Activated CD8-positive, alpha-beta memory T cell treated with anti-CD3 and anti-CD28 coated beads, Interleukin-2, amount 10 ng/mL, durations not matched to agents 7 days and 5 days (primary cell): Measurements from ENCODE around the gene PFKP. TPM values are rescaled to one million over a fixed set of nuclear protein-coding genes. Genes with fewer than 3 reads are reported as not detected.

Experiments used
- ATAC-seq: fragments of 150-1000 bp; cut with Tn5 transposase; one replicate; pipeline ENCODE4 v1.10.0; 2021; ENCODE audit warnings: moderate library complexity
- CTCF ChIA-PET: fragments of 350-600 bp; sonication (Branson Sonifier 250); formaldehyde crosslinking; loops from one replicate; lab custom pipeline; 2021; ENCODE audit warnings: antibody characterized with exemption; lab: Charles Lee
- DNase-seq: peaks from one replicate; pipeline ENCODE4 v3.0.0-alpha.2; 2020
- H3K27ac Mint-ChIP-seq: one replicate; pipeline ENCODE4 v1.8.0; 2021; ENCODE audit warnings: mild to moderate bottlenecking, mixed read lengths
- H3K27me3 Mint-ChIP-seq: one replicate; pipeline ENCODE4 v1.8.0; 2021; ENCODE audit warnings: mixed read lengths
- H3K36me3 Mint-ChIP-seq: one replicate; pipeline ENCODE4 v1.8.0; 2021; ENCODE audit warnings: mild to moderate bottlenecking, mixed read lengths
- H3K4me1 Mint-ChIP-seq: one replicate; pipeline ENCODE4 v1.8.0; 2021; ENCODE audit warnings: mixed read lengths
- H3K4me3 Mint-ChIP-seq: one replicate; pipeline ENCODE4 v1.8.0; 2021; ENCODE audit warnings: mild to moderate bottlenecking, moderate library complexity, mixed read lengths
- H3K9me3 Mint-ChIP-seq: one replicate; pipeline ENCODE4 v1.8.0; 2022; ENCODE audit warnings: low read depth, mixed read lengths
- total RNA-seq, 2 experiments: library from RNA; stranded (reverse); gene quantifications; one replicate each; pipeline ENCODE4 v1.2.3, GENCODE V29; 2021

The PFKP gene
- total RNA-seq, 2 experiments from 2014 or later: 230 to 262 TPM

DNA sequence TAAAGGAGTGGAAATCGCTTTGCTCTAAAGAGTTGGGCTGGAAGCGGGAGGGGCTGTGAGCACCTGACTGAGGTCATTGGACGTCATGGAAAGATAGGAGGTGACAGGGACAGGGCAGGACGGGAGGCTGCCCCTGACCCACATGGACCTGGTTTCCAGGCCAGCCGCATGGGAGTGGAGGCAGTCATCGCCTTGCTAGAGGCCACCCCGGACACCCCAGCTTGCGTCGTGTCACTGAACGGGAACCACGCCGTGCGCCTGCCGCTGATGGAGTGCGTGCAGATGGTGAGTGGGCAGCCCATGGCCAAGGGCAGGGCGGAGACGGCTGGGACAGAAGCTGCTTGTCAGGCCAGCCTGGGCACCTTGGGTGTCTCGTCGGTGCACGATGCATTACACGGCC lies 41.8 kb downstream of the PFKP start:
- CTCF ChIA-PET: no interaction called here
- Mint-ChIP-seq H3K4me3 (no peak overlapping the region), H3K27me3 (no peaks in the 10 kb centered on the region), H3K9me3 (no peaks in the 10 kb centered on the region), H3K36me3 (peaks cover 64% of the 10 kb centered on the region), H3K27ac (no peak overlapping the region), H3K4me1 (peaks cover 4% of the 10 kb centered on the region)
- ATAC-seq: no peak
- DNase-seq: no peak

DNA sequence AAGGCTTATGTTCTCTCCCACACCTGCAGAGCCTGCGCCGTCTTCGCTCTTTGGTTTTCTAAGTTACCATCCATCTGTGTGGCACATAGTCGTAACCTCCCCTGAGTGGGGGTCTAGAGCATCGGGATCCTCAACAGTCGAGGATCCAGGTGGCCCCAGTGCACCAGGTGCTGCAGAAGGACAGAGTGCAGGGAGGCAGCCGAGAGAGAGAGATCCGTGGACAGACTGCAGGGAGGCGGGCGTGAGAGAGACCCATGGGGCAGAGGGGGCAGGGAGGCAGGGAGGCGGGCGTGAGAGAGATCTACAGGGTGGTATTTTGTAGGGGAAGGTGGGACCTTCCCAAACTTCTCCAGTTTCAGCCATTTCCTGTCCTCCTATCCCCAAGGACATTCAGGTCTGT lies 42.3 kb downstream of the PFKP start:
- peaks cover 63% of the 10 kb centered on the region for H3K36me3 Mint-ChIP-seq
- H3K4me1 Mint-ChIP-seq: peaks cover 4% of the 10 kb centered on the region
- DNase-seq (no peak), ATAC-seq (no peak)
- H3K27ac Mint-ChIP-seq: no peak overlapping the region
- H3K4me3 Mint-ChIP-seq: no peak overlapping the region
- CTCF ChIA-PET: interaction anchor here (0.6 kb wide), 1 partner anchor 1625 kb away, joined by 3 read pairs; no protein-coding TSS in a partner anchor
- no peaks in the 10 kb centered on the region for H3K27me3 Mint-ChIP-seq
- no peaks in the 10 kb centered on the region for H3K9me3 Mint-ChIP-seq

DNA sequence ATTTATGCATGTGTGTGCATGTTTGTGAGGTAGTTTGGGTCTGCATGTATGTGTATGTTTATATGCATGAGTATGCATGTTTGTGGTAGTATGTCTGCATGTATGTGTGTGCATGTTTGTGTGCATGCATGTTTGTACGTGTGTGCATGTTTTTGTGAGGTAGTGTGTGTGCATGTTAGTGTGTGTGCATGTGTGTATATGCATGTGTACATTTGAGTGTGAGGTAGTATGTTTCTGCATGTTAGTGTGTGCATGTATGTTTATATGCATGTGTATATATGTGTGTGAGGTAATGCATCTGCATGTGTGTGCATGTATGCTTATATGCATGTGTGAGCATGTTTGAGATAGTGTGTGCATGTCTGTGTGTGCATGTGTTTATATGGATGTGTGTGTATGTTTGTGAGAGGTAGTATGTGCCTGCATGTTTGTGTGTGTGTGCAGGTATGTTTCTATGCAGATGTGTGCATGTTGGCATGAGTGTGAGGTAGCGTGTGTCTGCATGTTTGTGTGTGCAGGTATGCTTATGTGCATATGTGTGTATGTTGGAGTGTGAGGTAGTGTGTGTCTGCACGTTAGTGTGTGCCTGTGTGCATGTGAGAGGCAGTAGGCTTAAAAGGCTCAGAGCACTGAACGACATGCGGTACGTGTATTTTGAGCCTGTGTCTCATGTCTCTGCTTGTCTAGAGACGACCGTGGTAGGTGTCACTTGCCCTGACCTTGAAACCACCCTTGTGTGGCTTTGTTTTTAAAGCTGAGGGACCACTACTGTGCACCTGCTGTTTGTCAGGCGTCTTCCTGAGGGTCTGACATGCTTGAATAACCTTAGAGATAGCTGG lies 43.7 kb downstream of the PFKP start:
- no peak for DNase-seq

DNA sequence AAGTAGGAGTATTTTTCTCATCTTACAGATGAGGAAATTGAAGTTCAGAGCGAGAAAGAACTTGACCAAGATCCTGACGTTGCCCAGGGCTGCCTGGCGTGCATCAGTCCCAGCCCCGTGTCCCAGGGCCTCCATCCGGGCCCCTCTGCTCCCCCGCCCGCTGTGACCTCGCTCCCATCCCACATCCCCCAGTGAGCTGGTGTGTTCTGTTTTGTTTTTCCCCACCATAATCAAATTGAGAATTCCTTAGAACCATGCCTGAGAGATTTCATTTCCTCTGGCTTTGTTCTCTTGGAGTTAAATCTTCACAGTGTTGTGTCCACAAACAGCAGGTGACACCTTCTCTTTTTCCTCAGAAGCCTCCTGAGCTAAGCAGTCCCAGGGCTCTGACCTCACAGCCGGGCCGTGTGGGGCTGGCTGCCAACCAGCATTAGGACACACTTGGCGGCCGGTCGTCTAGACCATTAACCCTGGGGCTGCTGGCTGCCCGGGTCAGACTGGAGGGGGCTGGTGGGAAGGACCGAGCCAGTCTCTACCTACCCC lies 44.3 kb downstream of the PFKP start:
- CTCF ChIA-PET: no interaction called here
- DNase-seq: no peak
- Mint-ChIP-seq H3K27ac (no peak overlapping the region), H3K9me3 (no peaks in the 10 kb centered on the region), H3K27me3 (no peaks in the 10 kb centered on the region), H3K4me3 (no peak overlapping the region), H3K36me3 (peaks cover 70% of the 10 kb centered on the region), H3K4me1 (peaks cover 4% of the 10 kb centered on the region)
- no peak for ATAC-seq

More for the DNA sequence above, 43.7 kb downstream of the PFKP start:
- H3K9me3 Mint-ChIP-seq: no peaks in the 10 kb centered on the region
- no peak overlapping the region for H3K4me3 Mint-ChIP-seq
- H3K27me3 Mint-ChIP-seq: no peaks in the 10 kb centered on the region
- no peak for ATAC-seq
- H3K36me3 Mint-ChIP-seq: peaks cover 64% of the 10 kb centered on the region
- CTCF ChIA-PET: no interaction called here
- peak overlapping the region; percentile 6 for H3K27ac Mint-ChIP-seq
- peaks cover 4% of the 10 kb centered on the region for H3K4me1 Mint-ChIP-seq

- H3K36me3 Mint-ChIP-seq: peaks cover 74% of the 10 kb centered on the region
- H3K27ac Mint-ChIP-seq: no peak overlapping the region
- H3K4me3 Mint-ChIP-seq: no peak overlapping the region
These were observed 46.0 kb downstream of the PFKP start for GRCh38 chr10:3113343-3113720.

GRCh38 chr10:3115685-3116084 lies 48.3 kb downstream of the PFKP start:
- DNase-seq (no peak), ATAC-seq (no peak)
- H3K4me1 Mint-ChIP-seq: peaks cover 3% of the 10 kb centered on the region
- H3K9me3 Mint-ChIP-seq: no peaks in the 10 kb centered on the region
- H3K36me3 Mint-ChIP-seq: peaks cover 65% of the 10 kb centered on the region
- CTCF ChIA-PET: no interaction called here
- no peak overlapping the region for H3K4me3 Mint-ChIP-seq
- H3K27me3 Mint-ChIP-seq: no peaks in the 10 kb centered on the region
- H3K27ac Mint-ChIP-seq: no peak overlapping the region

More at GRCh38 chr10:3113343-3113720, 46.0 kb downstream of the PFKP start:
- CTCF ChIA-PET: no interaction called here
- ATAC-seq (no peak), DNase-seq (no peak)
- Mint-ChIP-seq H3K27me3 (no peaks in the 10 kb centered on the region), H3K9me3 (no peaks in the 10 kb centered on the region), H3K4me1 (peaks cover 4% of the 10 kb centered on the region)

DNA sequence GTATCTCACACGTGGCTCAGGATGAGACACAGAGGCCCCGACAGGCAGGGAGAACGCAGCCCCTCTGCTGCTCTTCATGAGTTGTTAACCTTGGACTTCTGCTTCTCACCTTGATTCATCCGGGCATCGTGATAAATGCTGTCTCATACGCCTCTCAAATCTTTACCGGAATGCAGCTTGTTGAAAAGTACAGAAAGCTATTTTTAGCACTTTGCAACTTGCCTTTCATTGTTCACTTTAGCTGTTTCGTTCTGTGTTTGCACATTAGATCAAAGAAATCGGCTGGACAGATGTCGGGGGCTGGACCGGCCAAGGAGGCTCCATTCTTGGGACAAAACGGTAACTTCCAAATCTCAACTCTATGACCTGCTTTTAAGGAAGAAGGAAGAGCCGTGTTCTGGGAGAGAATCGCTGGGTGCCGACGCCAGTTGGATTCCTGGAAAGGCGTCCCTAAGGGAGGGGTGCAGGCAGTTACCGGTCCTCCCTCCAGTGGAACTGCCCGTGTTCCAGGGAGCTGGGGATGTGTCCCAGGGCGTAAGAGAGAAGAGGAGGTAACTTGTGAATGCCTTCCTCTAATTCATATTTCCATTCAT lies 49.3 kb downstream of the PFKP start:
- no peak for ATAC-seq
- CTCF ChIA-PET: no interaction called here
- H3K9me3 Mint-ChIP-seq: no peaks in the 10 kb centered on the region

DNA sequence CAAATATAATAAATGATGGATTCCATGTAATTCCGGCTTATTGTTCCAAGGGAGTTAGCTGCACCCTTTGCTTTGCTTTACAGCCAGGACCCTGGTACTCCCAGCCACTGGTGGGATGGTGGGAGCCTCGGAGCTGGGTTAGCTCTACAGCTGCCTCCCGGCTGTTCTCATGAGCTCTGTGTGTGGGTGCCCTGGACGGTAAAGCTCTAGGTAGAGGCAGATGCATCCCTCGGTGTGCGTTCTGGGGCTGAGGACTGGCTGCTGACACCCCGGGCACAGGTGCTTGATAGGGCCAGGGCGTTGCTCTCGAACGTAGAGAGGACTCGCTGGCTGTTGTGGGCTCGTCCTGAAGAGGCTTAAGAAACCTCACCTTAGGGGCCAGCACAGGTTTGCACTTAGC lies 50.1 kb downstream of the PFKP start:
- Mint-ChIP-seq H3K36me3 (peaks cover 63% of the 10 kb centered on the region), H3K27me3 (no peaks in the 10 kb centered on the region), H3K9me3 (no peaks in the 10 kb centered on the region), H3K4me3 (no peak overlapping the region), H3K4me1 (no peaks in the 10 kb centered on the region), H3K27ac (no peak overlapping the region)
- CTCF ChIA-PET: no interaction called here
- DNase-seq (no peak), ATAC-seq (no peak)

More for the DNA sequence above, 49.3 kb downstream of the PFKP start:
- no peaks in the 10 kb centered on the region for H3K27me3 Mint-ChIP-seq
- no peaks in the 10 kb centered on the region for H3K4me1 Mint-ChIP-seq
- no peak overlapping the region for H3K4me3 Mint-ChIP-seq
- peaks cover 64% of the 10 kb centered on the region for H3K36me3 Mint-ChIP-seq
- no peak overlapping the region for H3K27ac Mint-ChIP-seq
- DNase-seq: no peak

DNA sequence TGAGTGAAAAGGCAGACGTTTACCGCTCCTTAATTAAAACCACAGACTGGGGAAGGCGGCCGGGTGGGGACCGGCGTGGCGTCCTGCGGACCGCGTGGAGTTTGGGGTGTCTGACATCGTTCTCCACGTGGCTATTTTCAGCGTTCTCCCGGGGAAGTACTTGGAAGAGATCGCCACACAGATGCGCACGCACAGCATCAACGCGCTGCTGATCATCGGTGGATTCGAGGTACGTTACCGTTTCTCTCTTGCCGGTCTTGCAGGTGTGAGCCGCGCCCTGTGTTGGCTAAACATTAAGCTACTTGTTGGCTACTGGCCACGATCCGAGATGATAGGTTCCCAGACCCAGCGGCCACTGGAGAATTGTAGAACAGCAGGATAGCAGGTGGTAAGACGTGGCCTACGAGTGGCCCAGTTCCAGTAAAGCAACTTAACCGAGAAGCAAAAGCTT lies 51.3 kb downstream of the PFKP start:
- DNase-seq (no peak), ATAC-seq (no peak)
- Mint-ChIP-seq H3K27ac (no peak overlapping the region), H3K27me3 (no peaks in the 10 kb centered on the region), H3K4me1 (no peaks in the 10 kb centered on the region), H3K36me3 (peaks cover 62% of the 10 kb centered on the region), H3K4me3 (no peak overlapping the region), H3K9me3 (no peaks in the 10 kb centered on the region)
- CTCF ChIA-PET: interaction anchor here (0.7 kb wide), 1 partner anchor 38 kb away, joined by 3 read pairs; no protein-coding TSS in a partner anchor

DNA sequence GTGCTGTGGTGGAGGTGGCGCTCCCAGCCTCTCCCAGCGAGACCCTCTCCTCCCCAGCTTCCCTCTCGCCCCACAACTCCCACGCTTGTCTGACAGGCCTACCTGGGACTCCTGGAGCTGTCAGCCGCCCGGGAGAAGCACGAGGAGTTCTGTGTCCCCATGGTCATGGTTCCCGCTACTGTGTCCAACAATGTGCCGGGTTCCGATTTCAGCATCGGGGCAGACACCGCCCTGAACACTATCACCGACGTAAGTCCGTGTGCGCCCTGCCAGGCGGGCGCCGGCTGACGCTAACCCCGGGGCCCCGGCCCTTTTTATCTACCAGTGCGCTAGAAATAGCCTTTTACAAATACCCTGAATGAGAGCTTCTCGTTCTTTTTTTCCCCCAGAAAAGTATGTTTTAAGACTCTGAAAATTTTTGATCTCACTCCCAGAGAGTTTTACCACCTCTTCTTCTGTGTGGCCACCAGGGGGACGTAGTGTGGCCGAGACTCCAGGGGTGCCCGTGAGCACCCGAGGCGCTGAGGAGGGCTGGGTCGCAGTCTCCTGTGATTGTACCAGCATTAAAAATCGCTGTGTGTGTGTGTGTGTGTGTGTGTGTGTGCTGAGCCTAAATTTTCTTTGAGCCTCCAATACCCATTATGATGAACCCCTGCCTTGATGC lies 52.6 kb downstream of the PFKP start:
- no peaks in the 10 kb centered on the region for H3K9me3 Mint-ChIP-seq
- H3K4me3 Mint-ChIP-seq: no peak overlapping the region
- ATAC-seq (no peak), DNase-seq (no peak)
- CTCF ChIA-PET: interaction anchor here (0.6 to 0.8 kb wide), 2 partner anchors 33 to 77 kb away, joined by 3 read pairs; no protein-coding TSS in a partner anchor
- H3K4me1 Mint-ChIP-seq: no peaks in the 10 kb centered on the region
- H3K27me3 Mint-ChIP-seq: no peaks in the 10 kb centered on the region
- no peak overlapping the region for H3K27ac Mint-ChIP-seq
- peaks cover 53% of the 10 kb centered on the region for H3K36me3 Mint-ChIP-seq

DNA sequence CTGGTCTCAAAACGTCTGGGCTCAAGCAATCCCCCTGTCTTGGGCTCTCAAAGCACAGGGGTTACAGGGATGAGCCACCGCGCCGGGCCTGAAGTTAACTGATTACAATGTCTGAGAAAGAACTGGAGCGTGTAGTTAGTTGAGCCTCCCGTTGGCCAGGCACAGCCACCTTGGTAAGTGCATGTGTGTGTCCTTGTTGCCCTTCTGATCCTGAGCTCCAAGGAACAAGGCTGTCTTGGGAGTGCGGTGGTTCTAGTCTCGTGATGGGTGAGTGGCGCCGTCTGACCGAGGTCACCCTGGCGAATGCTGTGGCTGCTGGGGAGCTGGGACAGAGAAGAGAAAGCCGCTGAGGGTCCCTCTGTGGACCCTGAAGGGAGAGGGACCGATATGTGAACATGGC lies 54.7 kb downstream of the PFKP start:
- H3K27ac Mint-ChIP-seq: no peak overlapping the region
- H3K4me3 Mint-ChIP-seq: no peak overlapping the region
- ATAC-seq (no peak), DNase-seq (no peak)
- H3K9me3 Mint-ChIP-seq: no peaks in the 10 kb centered on the region
- peaks cover 42% of the 10 kb centered on the region for H3K36me3 Mint-ChIP-seq
- CTCF ChIA-PET: no interaction called here
- no peaks in the 10 kb centered on the region for H3K4me1 Mint-ChIP-seq
- H3K27me3 Mint-ChIP-seq: no peaks in the 10 kb centered on the region

DNA sequence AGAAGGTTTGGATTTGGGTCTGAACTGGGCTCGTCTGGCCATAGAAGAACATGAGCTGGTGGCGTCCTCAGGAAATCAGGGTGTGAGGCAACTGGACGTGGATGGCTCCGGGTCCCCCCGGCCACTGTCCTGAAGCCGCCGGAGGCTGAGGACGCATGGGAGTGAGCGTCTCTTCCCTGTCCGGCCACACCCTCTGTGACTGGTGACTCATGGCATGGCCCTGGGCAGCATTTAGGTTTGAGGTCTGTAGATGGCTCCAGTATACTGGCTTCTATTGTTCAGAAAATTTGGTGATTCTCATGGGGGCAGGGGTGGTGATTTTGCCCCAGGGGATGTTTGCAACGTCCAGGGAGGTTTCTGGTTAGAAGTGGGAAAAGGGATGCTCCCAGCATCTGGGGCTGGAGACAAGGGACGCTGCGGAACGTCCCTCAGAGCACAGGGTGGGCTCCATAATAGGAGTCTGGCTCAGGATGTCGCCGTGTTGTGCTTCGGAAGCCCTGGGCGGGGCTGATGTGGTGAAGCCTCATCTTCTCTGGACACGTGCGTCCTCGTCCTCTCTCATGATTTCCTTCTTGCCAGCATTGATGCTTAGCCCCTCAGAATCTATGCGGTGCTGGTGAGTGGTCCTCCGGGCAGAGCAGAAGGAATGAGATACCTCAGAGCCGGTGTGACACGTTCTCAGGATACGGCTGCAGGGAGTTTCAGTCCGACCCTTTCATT lies 55.3 kb downstream of the PFKP start:
- H3K27me3 Mint-ChIP-seq: no peaks in the 10 kb centered on the region
- H3K9me3 Mint-ChIP-seq: no peaks in the 10 kb centered on the region
- H3K4me1 Mint-ChIP-seq: no peaks in the 10 kb centered on the region
- DNase-seq (no peak), ATAC-seq (no peak)
- peaks cover 38% of the 10 kb centered on the region for H3K36me3 Mint-ChIP-seq
- CTCF ChIA-PET: no interaction called here
- no peak overlapping the region for H3K27ac Mint-ChIP-seq
- H3K4me3 Mint-ChIP-seq: no peak overlapping the region
